Hepatocyte (in vitro differentiated cells): ENCODE data around the gene BNIP5. TPM values are rescaled to one million over a fixed set of nuclear protein-coding genes. Genes with fewer than 3 reads are reported as not detected.

ENCODE experiments used
- DNase-seq: peaks from one replicate; pipeline ENCODE4 v3.0.0-alpha.2; 2016; ENCODE audit warnings: low spot score
- H2AFZ ChIP-seq: fragments of 200-600 bp; sonication (generic); 2 replicates; pipeline ENCODE4 v1.6.0; 2016; ENCODE audit warnings: antibody characterized with exemption, mild to moderate bottlenecking
- H3K27ac ChIP-seq: fragments of 200-600 bp; sonication (generic); 2 replicates; pipeline ENCODE4 v1.5.1; 2016; ENCODE audit warnings: mild to moderate bottlenecking
- H3K27me3 ChIP-seq: fragments of 200-600 bp; sonication (generic); 2 replicates; pipeline ENCODE4 v1.6.1; 2016
- H3K36me3 ChIP-seq: fragments of 200-600 bp; sonication (generic); replicated peaks from 2 replicates; pipeline ENCODE4 v1.5.1; 2016; ENCODE audit warnings: low read depth; ENCODE audit not compliant: insufficient read depth
- H3K4me1 ChIP-seq: fragments of 200-600 bp; sonication (generic); 2 replicates; pipeline ENCODE4 v1.5.1; 2016; ENCODE audit warnings: mild to moderate bottlenecking, moderate library complexity; ENCODE audit not compliant: insufficient read depth
- H3K4me2 ChIP-seq: fragments of 200-600 bp; sonication (generic); 2 replicates; pipeline ENCODE4 v1.6.0; 2016
- H3K4me3 ChIP-seq: fragments of 200-600 bp; sonication (generic); 2 replicates; pipeline ENCODE4 v1.5.1; 2016; ENCODE audit warnings: mild to moderate bottlenecking
- H3K79me2 ChIP-seq: fragments of 200-600 bp; sonication (generic); 2 replicates; pipeline ENCODE4 v1.6.0; 2017; ENCODE audit warnings: mild to moderate bottlenecking
- H3K9me2 ChIP-seq: fragments of 200-600 bp; sonication (generic); replicated peaks from 2 replicates; pipeline ENCODE4 v1.6.0; 2017; ENCODE audit warnings: mild to moderate bottlenecking; ENCODE audit not compliant: insufficient read depth
- H3K9me3 ChIP-seq: fragments of 200-600 bp; sonication (generic); 2 replicates; pipeline ENCODE4 v1.5.1; 2016; ENCODE audit warnings: low read depth, mild to moderate bottlenecking
- H4K20me1 ChIP-seq: fragments of 200-600 bp; sonication (generic); 2 replicates; pipeline ENCODE4 v1.6.0; 2016; ENCODE audit warnings: mild to moderate bottlenecking; ENCODE audit not compliant: insufficient read depth, poor library complexity, severe bottlenecking
- EZH2 ChIP-seq: fragments of 200-600 bp; sonication (generic); IDR thresholded peaks from 2 replicates; pipeline ENCODE4 v1.6.1; 2016; ENCODE audit warnings: antibody characterized with exemption, mild to moderate bottlenecking, borderline replicate concordance
- EZH2phosphoT487 ChIP-seq: fragments of 200-600 bp; sonication (generic); IDR thresholded peaks from one replicate; pipeline ENCODE4 v1.6.1; 2018; ENCODE audit warnings: antibody characterized with exemption, mild to moderate bottlenecking, low read depth, moderate library complexity; ENCODE audit not compliant: unreplicated experiment, severe bottlenecking
- WGBS: methylation state at CpG from one replicate; pipeline ENCODE4 v1.1.6; 2016; ENCODE audit warnings: low lambda C conversion rate; ENCODE audit errors: missing lambda C conversion rate; 5-methylcytosine and 5-hydroxymethylcytosine counted together
- polyA plus RNA-seq: library from polyadenylated mRNA; unstranded; fragments of >200 nt; fragmentation: Nextera tagmentation; extraction: Ambion mirVana; gene quantifications from 2 replicates; pipeline ENCODE4 v1.2.1, GENCODE V29; 2016
- total RNA-seq: library from RNA; depleted of rRNA; stranded (reverse); fragments of >200 nt; gene quantifications from 2 replicates; pipeline ENCODE4 v1.2.3, GENCODE V29; 2014
- TF ChIP-seq, protein P1 (sequence below): fragments of 200-600 bp; sonication (generic); IDR thresholded peaks from 2 replicates; pipeline ENCODE4 v1.5.1; 2016; ENCODE audit warnings: antibody characterized with exemption, mild to moderate bottlenecking; ENCODE audit not compliant: poor library complexity

Gene BNIP5
- total and polyA plus RNA-seq, 2 experiments from 2014 or later: 28.1 to 29.1 TPM

DNA sequence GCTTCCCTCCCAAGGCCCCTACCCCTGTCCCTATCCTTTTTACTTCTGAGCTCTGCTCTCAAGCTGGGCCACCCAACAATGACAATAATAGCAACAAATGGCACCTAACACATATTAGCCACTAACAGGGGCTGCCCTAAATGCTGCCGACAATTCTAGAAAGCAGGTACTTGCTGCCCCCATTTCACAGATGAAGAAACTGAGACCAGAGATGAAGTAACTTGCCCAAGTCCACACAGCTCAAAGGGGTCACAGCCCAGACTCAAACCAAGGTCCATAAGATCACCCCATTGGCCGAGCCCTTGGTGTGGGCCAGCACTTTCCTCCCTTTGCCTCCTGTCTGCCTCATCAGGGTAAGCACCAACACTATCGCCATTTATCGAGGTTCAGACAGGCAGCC lies 12.0 kb downstream of the BNIP5 start:
- Histone ChIP-seq H3K36me3 (no peaks in the 10 kb centered on the region), H3K4me2 (no peak overlapping the region), H2AFZ (no peak overlapping the region), H3K4me1 (peaks cover 11% of the 10 kb centered on the region), H3K27me3 (no peaks in the 10 kb centered on the region), H4K20me1 (no peaks in the 10 kb centered on the region), H3K79me2 (no peaks in the 10 kb centered on the region), H3K9me2 (no peaks in the 10 kb centered on the region), H3K9me3 (no peaks in the 10 kb centered on the region), H3K4me3 (no peak overlapping the region), H3K27ac (no peak overlapping the region)
- no peak for DNase-seq
- TF ChIP-seq, protein P1, sequence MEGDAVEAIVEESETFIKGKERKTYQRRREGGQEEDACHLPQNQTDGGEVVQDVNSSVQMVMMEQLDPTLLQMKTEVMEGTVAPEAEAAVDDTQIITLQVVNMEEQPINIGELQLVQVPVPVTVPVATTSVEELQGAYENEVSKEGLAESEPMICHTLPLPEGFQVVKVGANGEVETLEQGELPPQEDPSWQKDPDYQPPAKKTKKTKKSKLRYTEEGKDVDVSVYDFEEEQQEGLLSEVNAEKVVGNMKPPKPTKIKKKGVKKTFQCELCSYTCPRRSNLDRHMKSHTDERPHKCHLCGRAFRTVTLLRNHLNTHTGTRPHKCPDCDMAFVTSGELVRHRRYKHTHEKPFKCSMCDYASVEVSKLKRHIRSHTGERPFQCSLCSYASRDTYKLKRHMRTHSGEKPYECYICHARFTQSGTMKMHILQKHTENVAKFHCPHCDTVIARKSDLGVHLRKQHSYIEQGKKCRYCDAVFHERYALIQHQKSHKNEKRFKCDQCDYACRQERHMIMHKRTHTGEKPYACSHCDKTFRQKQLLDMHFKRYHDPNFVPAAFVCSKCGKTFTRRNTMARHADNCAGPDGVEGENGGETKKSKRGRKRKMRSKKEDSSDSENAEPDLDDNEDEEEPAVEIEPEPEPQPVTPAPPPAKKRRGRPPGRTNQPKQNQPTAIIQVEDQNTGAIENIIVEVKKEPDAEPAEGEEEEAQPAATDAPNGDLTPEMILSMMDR: no peak
- no peak for TF ChIP-seq EZH2phosphoT487
- no peak for TF ChIP-seq EZH2
- WGBS: 99% methylated on average over 4 of the region's 4 CpGs

DNA sequence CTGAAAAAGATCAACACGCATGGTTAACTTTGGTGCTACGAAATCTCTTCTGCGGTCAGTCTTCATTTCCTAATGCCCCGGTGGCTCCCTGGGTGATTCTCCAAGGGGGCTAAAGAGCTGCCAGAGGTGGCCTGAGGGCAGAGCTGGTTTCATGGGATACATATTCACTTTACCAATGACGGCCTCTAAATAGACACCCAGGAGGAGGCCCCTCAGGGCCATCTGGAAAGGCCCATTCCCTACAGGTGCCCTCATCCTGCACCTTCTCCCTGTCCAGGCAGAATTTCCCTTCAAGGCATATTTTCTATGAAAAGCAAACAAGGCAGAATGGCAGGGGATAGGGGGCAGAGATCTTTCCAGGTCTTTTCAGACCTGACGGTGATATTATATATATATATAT lies 12.5 kb downstream of the BNIP5 start:
- Histone ChIP-seq H3K36me3 (no peaks in the 10 kb centered on the region), H3K27ac (no peak overlapping the region)

DNA sequence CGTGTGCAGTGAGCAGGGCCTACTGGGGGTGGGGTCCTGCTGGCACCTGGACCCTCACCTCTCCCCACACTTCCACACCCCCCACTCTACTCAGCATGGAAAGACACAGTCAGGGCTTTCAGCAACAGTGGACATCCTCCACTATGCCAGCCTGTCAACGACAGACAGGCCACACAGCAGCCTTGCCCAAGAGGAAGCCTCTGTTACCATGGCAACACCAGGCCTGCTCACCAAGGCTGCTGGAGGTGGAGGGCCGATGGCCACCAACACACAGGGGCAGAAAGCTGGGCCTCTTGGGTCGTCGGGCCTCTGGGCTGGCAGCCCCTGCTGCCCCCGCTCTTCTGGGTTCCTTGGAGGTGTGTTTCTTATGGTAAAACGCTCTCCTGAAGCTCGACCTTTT lies 13.6 kb downstream of the BNIP5 start:
- Histone ChIP-seq H3K27ac (no peak overlapping the region), H3K9me3 (no peaks in the 10 kb centered on the region), H2AFZ (no peak overlapping the region), H3K4me1 (peaks cover 13% of the 10 kb centered on the region), H3K79me2 (no peaks in the 10 kb centered on the region), H3K27me3 (no peaks in the 10 kb centered on the region), H3K9me2 (no peaks in the 10 kb centered on the region), H3K4me3 (no peak overlapping the region), H4K20me1 (no peaks in the 10 kb centered on the region), H3K4me2 (no peak overlapping the region), H3K36me3 (no peaks in the 10 kb centered on the region)
- 78% methylated on average over 7 of the region's 8 CpGs for whole genome bisulfite sequencing
- peak; percentile 45 for DNase-seq
- TF ChIP-seq EZH2: no peak
- no peak for TF ChIP-seq EZH2phosphoT487
- TF ChIP-seq, protein P1: no peak

More for the DNA sequence above, 12.5 kb downstream of the BNIP5 start:
- Histone ChIP-seq H2AFZ (no peak overlapping the region), H3K27me3 (no peaks in the 10 kb centered on the region), H3K4me3 (no peak overlapping the region), H3K4me1 (peaks cover 13% of the 10 kb centered on the region), H3K9me3 (no peaks in the 10 kb centered on the region), H3K79me2 (no peaks in the 10 kb centered on the region), H3K4me2 (no peak overlapping the region), H4K20me1 (no peaks in the 10 kb centered on the region), H3K9me2 (no peaks in the 10 kb centered on the region)
- TF ChIP-seq EZH2phosphoT487 (no peak), EZH2 (no peak)
- TF ChIP-seq, protein P1: no peak
- DNase-seq: no peak
- 71% methylated on average over 6 of the region's 6 CpGs for WGBS

DNA sequence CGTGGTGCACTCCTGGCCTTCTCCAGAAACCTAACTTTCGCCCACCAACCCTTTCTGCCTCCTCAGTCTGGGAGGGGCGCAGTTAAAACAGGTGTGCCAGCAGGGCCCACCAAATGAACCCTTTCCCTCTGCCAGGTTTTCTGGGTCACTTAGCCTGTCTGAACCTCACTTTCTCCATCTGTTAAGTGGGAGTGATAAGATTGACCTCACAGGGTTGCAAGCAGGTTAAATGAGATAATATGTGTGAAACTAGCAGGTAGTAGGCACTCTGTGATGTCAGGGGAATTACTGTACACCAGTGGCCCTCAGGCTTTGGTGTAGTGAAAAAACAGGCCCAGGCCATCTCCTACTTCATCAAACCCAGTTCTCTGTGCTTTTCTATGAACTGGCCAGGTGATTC lies 14.1 kb downstream of the BNIP5 start:
- Histone ChIP-seq H2AFZ (no peak overlapping the region), H3K4me3 (no peak overlapping the region), H3K9me3 (no peaks in the 10 kb centered on the region), H4K20me1 (no peaks in the 10 kb centered on the region), H3K79me2 (no peaks in the 10 kb centered on the region), H3K9me2 (no peaks in the 10 kb centered on the region), H3K4me1 (peaks cover 13% of the 10 kb centered on the region), H3K27ac (no peak overlapping the region), H3K27me3 (no peaks in the 10 kb centered on the region), H3K4me2 (no peak overlapping the region), H3K36me3 (no peaks in the 10 kb centered on the region)
- 89% methylated on average over 3 of the region's 3 CpGs for WGBS
- no peak for DNase-seq
- TF ChIP-seq, protein P1: no peak
- TF ChIP-seq EZH2phosphoT487 (no peak), EZH2 (no peak)
